NCI-H146 treated with DMSO at 0.1 percent for 48 hours (cell line): ENCODE measurements around the gene CLHC1.
"Not testable (repeated sequence)": the region's sequence is repeated elsewhere in the genome, so short reads cannot be mapped to it uniquely, and the experiment has no call there.

ENCODE experiments used
- DNase-seq: peaks from one replicate; lab custom pipeline; 2025; ENCODE audit not compliant: unreplicated experiment; lab: John Stamatoyannopoulos, UW

CLHC1 gene

GRCh38 chr2:55137024-55137958 lies 94.8 kb downstream of the CLHC1 start:
- DNase-seq = no peak

- DNase-seq = no peak
Measured at GRCh38 chr2:55136138-55136541, 96.0 kb downstream of the CLHC1 start.

GRCh38 chr2:55135491-55135890 lies 96.6 kb downstream of the CLHC1 start:
- no peak for DNase-seq

- DNase-seq = no peak
Measured at GRCh38 chr2:55134316-55134706, 97.8 kb downstream of the CLHC1 start.

- no peak for DNase-seq
Measured at GRCh38 chr2:55133467-55134315, 98.4 kb downstream of the CLHC1 start.

GRCh38 chr2:55130849-55131248 lies 101.2 kb downstream of the CLHC1 start:
- DNase-seq = no peak

- DNase-seq = not testable (repeated sequence)
Measured at GRCh38 chr2:55126643-55127042, 105.5 kb downstream of the CLHC1 start.
